Panc1 (cell line): ENCODE results near the gene KCNIP4. TPM values are rescaled to one million over a fixed set of nuclear protein-coding genes. Genes with fewer than 3 reads are reported as not detected.

Source experiments
- ATAC-seq: fragments of 200-7000 bp; cut with Tn5 transposase; 2 replicates; pipeline ENCODE4 v1.9.1; 2020; ENCODE audit warnings: mild to moderate bottlenecking, moderate library complexity
- BruUV-seq: library from RNA; stranded (reverse); fragments of 400-500 nt; replicated peaks from 2 replicates; lab custom pipeline; 2021; lab: Mats Ljungman, UMichigan
- CTCF ChIA-PET: fragments of 300-600 bp; sonication (Branson Sonifier 250); formaldehyde crosslinking; loops from one replicate; lab custom pipeline; 2022; ENCODE audit warnings: antibody characterized with exemption; lab: Charles Lee
- POLR2A ChIA-PET: fragments of 300-600 bp; sonication (Branson Sonifier 250); formaldehyde crosslinking; loops from one replicate; lab custom pipeline; 2022; ENCODE audit warnings: antibody characterized with exemption; lab: Charles Lee
- DNase-seq: peaks from one replicate; pipeline ENCODE4 v3.0.0-alpha.2; 2010; ENCODE audit warnings: low read depth, low spot score
- H3K27ac ChIP-seq: 2 replicates; pipeline ENCODE4 v1.5.1; 2011; ENCODE audit warnings: mild to moderate bottlenecking, low read length, inconsistent platforms
- H3K27me3 ChIP-seq: fragments of 200-500 bp; sonication (Bioruptor generic); 2 replicates; pipeline ENCODE4 v1.6.0; 2014; ENCODE audit warnings: low read length, inconsistent platforms; ENCODE audit not compliant: control insufficient read depth, insufficient read depth
- H3K36me3 ChIP-seq: fragments of 200-500 bp; sonication (Bioruptor generic); 2 replicates; pipeline ENCODE4 v1.5.1; 2014; ENCODE audit warnings: inconsistent platforms, mild to moderate bottlenecking, low read length, moderate library complexity; ENCODE audit not compliant: control insufficient read depth, insufficient read depth
- H3K4me1 ChIP-seq: 2 replicates; pipeline ENCODE4 v1.5.1; 2011; ENCODE audit warnings: inconsistent platforms, mild to moderate bottlenecking, low read length, moderate library complexity; ENCODE audit not compliant: control insufficient read depth, insufficient read depth
- H3K4me3 ChIP-seq, 2 experiments: 2 replicates each; pipeline ENCODE4 v1.5.1; 2011 to 2012; ENCODE audit warnings: low read depth in 2 of 2, low read length in 2 of 2, mild to moderate bottlenecking in 2 of 2, inconsistent platforms in 1 of 2, moderate library complexity in 1 of 2
- H3K9me3 ChIP-seq: fragments of 200-500 bp; sonication (Bioruptor generic); 2 replicates; pipeline ENCODE4 v1.5.1; 2014; ENCODE audit warnings: low read depth, mild to moderate bottlenecking, inconsistent platforms, low read length, moderate library complexity; ENCODE audit not compliant: control insufficient read depth, insufficient read depth
- CTCF ChIP-seq: fragments of 450-650 bp; IDR thresholded peaks from 2 replicates; pipeline ENCODE4 v1.5.1; 2017; ENCODE audit warnings: mild to moderate bottlenecking
- POLR2AphosphoS5 ChIP-seq: IDR thresholded peaks from 2 replicates; pipeline ENCODE4 v1.6.1; 2012; ENCODE audit warnings: mild to moderate bottlenecking, low read depth, low read length, moderate library complexity
- SIN3A ChIP-seq: IDR thresholded peaks from 2 replicates; pipeline ENCODE4 v1.6.1; 2012; ENCODE audit warnings: low read depth, mild to moderate bottlenecking, low read length, moderate library complexity, borderline replicate concordance; ENCODE audit not compliant: insufficient read depth
- TCF7L2 ChIP-seq: IDR thresholded peaks from 2 replicates; pipeline ENCODE4 v1.6.1; 2011; ENCODE audit warnings: mild to moderate bottlenecking, low read depth, low read length, inconsistent platforms
- in situ Hi-C: cut with HindIII; loops from 2 replicates; pipeline ENCODE4 v1.10.0; 2016; ENCODE audit warnings: low sequenced_read_pairs, low pct_unique_long_range_greater_than_20kb
- intact Hi-C: fragments of 100-400 bp; cut with micrococcal nuclease; formaldehyde crosslinking; loops from one replicate; pipeline ENCODE4 v1.10.0; 2022; ENCODE audit not compliant: unreplicated experiment
- total RNA-seq: library from RNA; stranded (reverse); gene quantifications from one replicate; pipeline ENCODE4 v1.2.1, GENCODE V29; 2021; ENCODE audit not compliant: unreplicated experiment
- TF ChIP-seq, protein P1 (sequence below), 2 experiments: IDR thresholded peaks; 2 replicates each; pipeline ENCODE4 v1.6.1; 2011 to 2012; ENCODE audit warnings: low read depth in 2 of 2, control low read depth in 1 of 2, low read length in 1 of 2, mild to moderate bottlenecking in 1 of 2, moderate library complexity in 1 of 2; ENCODE audit not compliant: insufficient read depth in 1 of 2

KCNIP4 gene
- total RNA-seq, 1 experiment from 2014 or later: not detected

GRCh38 chr4:21045119-21045518 is 903.5 kb downstream of the KCNIP4 start:
- Histone ChIP-seq H3K4me1 (no peaks in the 10 kb centered on the region), H3K36me3 (no peaks in the 10 kb centered on the region), H3K9me3 (no peaks in the 10 kb centered on the region), H3K27me3 (no peaks in the 10 kb centered on the region), H3K27ac (no peak overlapping the region), H3K4me3 (no peak overlapping the region)
- TF ChIP-seq POLR2AphosphoS5 (no peak), TCF7L2 (no peak)
- in situ Hi-C loops (no loop called here), intact Hi-C loops (no loop called here)
- ChIA-PET CTCF (no interaction called here), POLR2A (no interaction called here)
- BruUV-seq: no TSS peak
- DNase-seq (no peak), ATAC-seq (no peak)

GRCh38 chr4:21041708-21042107 is 906.9 kb downstream of the KCNIP4 start:
- ATAC-seq: no peak
- Histone ChIP-seq H3K27ac (no peak overlapping the region), H3K4me1 (no peaks in the 10 kb centered on the region), H3K4me3 (no peak overlapping the region), H3K36me3 (no peaks in the 10 kb centered on the region), H3K9me3 (no peaks in the 10 kb centered on the region), H3K27me3 (no peaks in the 10 kb centered on the region)
- in situ Hi-C loops (no loop called here), intact Hi-C loops (no loop called here)
- BruUV-seq: no TSS peak
- POLR2A ChIA-PET: no interaction called here
- TF ChIP-seq CTCF (no peak), POLR2AphosphoS5 (no peak), TCF7L2 (no peak), SIN3A (no peak)
- TF ChIP-seq, protein P1, sequence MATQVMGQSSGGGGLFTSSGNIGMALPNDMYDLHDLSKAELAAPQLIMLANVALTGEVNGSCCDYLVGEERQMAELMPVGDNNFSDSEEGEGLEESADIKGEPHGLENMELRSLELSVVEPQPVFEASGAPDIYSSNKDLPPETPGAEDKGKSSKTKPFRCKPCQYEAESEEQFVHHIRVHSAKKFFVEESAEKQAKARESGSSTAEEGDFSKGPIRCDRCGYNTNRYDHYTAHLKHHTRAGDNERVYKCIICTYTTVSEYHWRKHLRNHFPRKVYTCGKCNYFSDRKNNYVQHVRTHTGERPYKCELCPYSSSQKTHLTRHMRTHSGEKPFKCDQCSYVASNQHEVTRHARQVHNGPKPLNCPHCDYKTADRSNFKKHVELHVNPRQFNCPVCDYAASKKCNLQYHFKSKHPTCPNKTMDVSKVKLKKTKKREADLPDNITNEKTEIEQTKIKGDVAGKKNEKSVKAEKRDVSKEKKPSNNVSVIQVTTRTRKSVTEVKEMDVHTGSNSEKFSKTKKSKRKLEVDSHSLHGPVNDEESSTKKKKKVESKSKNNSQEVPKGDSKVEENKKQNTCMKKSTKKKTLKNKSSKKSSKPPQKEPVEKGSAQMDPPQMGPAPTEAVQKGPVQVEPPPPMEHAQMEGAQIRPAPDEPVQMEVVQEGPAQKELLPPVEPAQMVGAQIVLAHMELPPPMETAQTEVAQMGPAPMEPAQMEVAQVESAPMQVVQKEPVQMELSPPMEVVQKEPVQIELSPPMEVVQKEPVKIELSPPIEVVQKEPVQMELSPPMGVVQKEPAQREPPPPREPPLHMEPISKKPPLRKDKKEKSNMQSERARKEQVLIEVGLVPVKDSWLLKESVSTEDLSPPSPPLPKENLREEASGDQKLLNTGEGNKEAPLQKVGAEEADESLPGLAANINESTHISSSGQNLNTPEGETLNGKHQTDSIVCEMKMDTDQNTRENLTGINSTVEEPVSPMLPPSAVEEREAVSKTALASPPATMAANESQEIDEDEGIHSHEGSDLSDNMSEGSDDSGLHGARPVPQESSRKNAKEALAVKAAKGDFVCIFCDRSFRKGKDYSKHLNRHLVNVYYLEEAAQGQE (IDR thresholded peaks at IDR 0.05; ENCODE audit: insufficient read depth in 1 of 2, low read depth in 2 of 2, low read length in 1 of 2): no peak
- DNase-seq: no peak
- CTCF ChIA-PET: no interaction called here

- in situ Hi-C loops: no loop called here
- H3K36me3 ChIP-seq: no peaks in the 10 kb centered on the region
- intact Hi-C loops: no loop called here
- no peaks in the 10 kb centered on the region for H3K9me3 ChIP-seq
- no peaks in the 10 kb centered on the region for H3K27me3 ChIP-seq
- no peak for ATAC-seq
- BruUV-seq: no TSS peak
- ChIA-PET POLR2A (no interaction called here), CTCF (no interaction called here)
- H3K4me1 ChIP-seq: no peaks in the 10 kb centered on the region
- DNase-seq: no peak
- no peak overlapping the region for H3K27ac ChIP-seq
- TF ChIP-seq POLR2AphosphoS5 (no peak), TCF7L2 (no peak), SIN3A (no peak), CTCF (no peak)
- TF ChIP-seq, protein P1 (IDR thresholded peaks at IDR 0.05; ENCODE audit: insufficient read depth in 1 of 2, low read depth in 2 of 2, low read length in 1 of 2): no peak
- H3K4me3 ChIP-seq: no peak overlapping the region
These were observed 913.8 kb downstream of the KCNIP4 start for GRCh38 chr4:21034728-21035127.
